ENCODE results near the gene DR1. TPM values are rescaled to one million over a fixed set of nuclear protein-coding genes. Genes with fewer than 3 reads are reported as not detected.

The DR1 gene
- total and polyA plus RNA-seq, 2 of the 4 experiments (the other 2 are of a cell fraction) = 27.1 to 39.4 TPM

DNA sequence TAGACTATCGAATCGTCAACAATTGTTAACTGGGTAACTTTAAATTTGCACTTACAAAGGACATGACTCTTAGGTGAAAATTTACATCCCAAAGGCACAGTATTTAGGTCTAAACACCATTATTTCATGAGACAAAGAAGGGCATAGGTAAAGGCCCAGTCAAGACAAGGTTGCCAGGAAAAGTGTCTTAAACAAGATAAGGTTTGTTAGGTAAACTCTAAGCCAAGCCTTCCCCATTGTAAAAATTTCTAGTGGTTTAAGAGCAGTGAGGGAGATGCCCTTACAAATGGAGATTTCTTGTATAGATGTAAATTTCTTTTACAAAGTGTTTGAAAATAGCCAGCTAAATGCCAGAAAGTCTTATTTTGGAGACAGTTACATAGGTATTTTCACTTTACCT lies 65.3 kb downstream of the DR1 start:
- H3K4me2 ChIP-seq (ENCODE audit: low read depth, low read length) = no peak overlapping the region
- WGBS, 2 experiments (ENCODE audit: extremely low coverage in 2 of 2, insufficient read length in 1 of 2) = no CpG with 5 or more reads among the region's 2 CpGs
- H3K4ac ChIP-seq (ENCODE audit: low read depth, low read length) = no peak overlapping the region
- no peak overlapping the region for H4K8ac ChIP-seq (ENCODE audit: low read depth in 2 of 2, low read length in 2 of 2)
- H3K9ac ChIP-seq (ENCODE audit: low read depth, low read length) = no peak overlapping the region
- in situ Hi-C loops (cut with MboI; ENCODE audit: low sequenced_read_pairs) = no loop called here
- no peaks in the 10 kb centered on the region for H3K4me1 ChIP-seq (ENCODE audit: control insufficient read depth, insufficient read depth, low read length)
- H3K27me3 ChIP-seq (ENCODE audit: control insufficient read depth, insufficient read depth, low read length) = no peaks in the 10 kb centered on the region
- ChIA-PET CTCF (no interaction called here), POLR2A (ENCODE audit: unreplicated experiment) (no interaction called here)
- intact Hi-C loops (cut with micrococcal nuclease) = no loop called here
- H2BK5ac ChIP-seq (ENCODE audit: low read depth, low read length, poor library complexity, severe bottlenecking) = no peak overlapping the region
- 0 out of 2 replicates have a peak, but pooled peaks cover 6% of the 10 kb centered on the region for H3K9me3 ChIP-seq (ENCODE audit: control insufficient read depth, insufficient read depth, low read length)
- H3K9me1 ChIP-seq (ENCODE audit: insufficient read depth, low read length) = no peaks in the 10 kb centered on the region
- no peak overlapping the region for H2BK120ac ChIP-seq (ENCODE audit: low read depth, low read length)
- H2BK20ac ChIP-seq (ENCODE audit: low read depth, low read length) = no peak overlapping the region
- no peak overlapping the region for H2AK5ac ChIP-seq (ENCODE audit: low read depth, low read length)
- H3K14ac ChIP-seq (replicated peaks; ENCODE audit: low read depth, low read length) = no peak overlapping the region
- no peak overlapping the region for H3K27ac ChIP-seq (ENCODE audit: insufficient read depth, low read length)
- H4K20me1 ChIP-seq (ENCODE audit: insufficient read depth, low read length) = no peaks in the 10 kb centered on the region
- no peak for TF ChIP-seq CTCF (conservative IDR thresholded peaks at IDR 0.05; ENCODE audit: low read depth, low read length)
- TF ChIP-seq BHLHE40 (IDR thresholded peaks at IDR 0.05; ENCODE audit: low read depth, low read length) = no peak
- no peak for TF ChIP-seq MAFK (IDR thresholded peaks at IDR 0.05; ENCODE audit: low read depth, low read length)
- no peak for TF ChIP-seq FOS (IDR thresholded peaks at IDR 0.05; ENCODE audit: low read depth, low read length)
- TF ChIP-seq CHD1 (IDR thresholded peaks at IDR 0.05; ENCODE audit: low read depth, low read length) = no peak
- no peak for TF ChIP-seq CEBPB (IDR thresholded peaks at IDR 0.05; ENCODE audit: low read depth, low read length)
- TF ChIP-seq USF2 (IDR thresholded peaks at IDR 0.05; ENCODE audit: low read depth, low read length) = no peak
- TF ChIP-seq SMC3 (IDR thresholded peaks at IDR 0.05; ENCODE audit: low read depth, low read length) = no peak
- TF ChIP-seq NFE2L2 (IDR thresholded peaks at IDR 0.05; ENCODE audit: low read depth, low read length) = no peak
- TF ChIP-seq, protein P1, sequence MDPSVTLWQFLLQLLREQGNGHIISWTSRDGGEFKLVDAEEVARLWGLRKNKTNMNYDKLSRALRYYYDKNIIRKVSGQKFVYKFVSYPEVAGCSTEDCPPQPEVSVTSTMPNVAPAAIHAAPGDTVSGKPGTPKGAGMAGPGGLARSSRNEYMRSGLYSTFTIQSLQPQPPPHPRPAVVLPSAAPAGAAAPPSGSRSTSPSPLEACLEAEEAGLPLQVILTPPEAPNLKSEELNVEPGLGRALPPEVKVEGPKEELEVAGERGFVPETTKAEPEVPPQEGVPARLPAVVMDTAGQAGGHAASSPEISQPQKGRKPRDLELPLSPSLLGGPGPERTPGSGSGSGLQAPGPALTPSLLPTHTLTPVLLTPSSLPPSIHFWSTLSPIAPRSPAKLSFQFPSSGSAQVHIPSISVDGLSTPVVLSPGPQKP (IDR thresholded peaks at IDR 0.05; ENCODE audit: borderline replicate concordance, low read depth, low read length) = no peak
- TF ChIP-seq POLR2A (IDR thresholded peaks at IDR 0.05; ENCODE audit: low read depth, low read length) = no peak
- no peak for TF ChIP-seq RAD21 (IDR thresholded peaks at IDR 0.05; ENCODE audit: low read length)
- no peak for TF ChIP-seq MXI1 (IDR thresholded peaks at IDR 0.05; ENCODE audit: borderline replicate concordance, low read depth, low read length)
- no peak for TF ChIP-seq MAZ (IDR thresholded peaks at IDR 0.05; ENCODE audit: borderline replicate concordance, low read depth, low read length)
- TF ChIP-seq RCOR1 (IDR thresholded peaks at IDR 0.05; ENCODE audit: insufficient replicate concordance, low read length) = no peak
- H3K18ac ChIP-seq (ENCODE audit: low read depth, low read length) = no peak overlapping the region
- ATAC-seq (ENCODE audit: low read depth) (no peak), DNase-seq (no peak)
- H3K56ac ChIP-seq (ENCODE audit: extremely low read depth, insufficient read depth, low read length) = no peak overlapping the region
- H2AK9ac ChIP-seq (replicated peaks; ENCODE audit: low read depth, low read length, poor library complexity) = no peak overlapping the region
- no peak overlapping the region for H4K91ac ChIP-seq (ENCODE audit: insufficient read depth, low read depth, low read length)
- no TSS peak for BruUV-seq (replicated peaks)
- H4K5ac ChIP-seq (ENCODE audit: low read depth, low read length) = no peak overlapping the region
- H2BK15ac ChIP-seq (ENCODE audit: low read depth, low read length) = no peak overlapping the region
- no peak overlapping the region for H2AFZ ChIP-seq (replicated peaks; ENCODE audit: low read length, poor library complexity)
- no peaks in the 10 kb centered on the region for H3K79me1 ChIP-seq (ENCODE audit: low read depth in 1 of 2, low read length in 2 of 2)
- dilution Hi-C loops (cut with HindIII; ENCODE audit: low sequenced_read_pairs, unreplicated experiment) = no loop called here
- no peak overlapping the region for H3K23ac ChIP-seq (ENCODE audit: low read depth, low read length)
- H3K36me3 ChIP-seq (ENCODE audit: control insufficient read depth, insufficient read depth, low read length) = no peaks in the 10 kb centered on the region
- H3K4me3 ChIP-seq (ENCODE audit: insufficient read depth, low read depth, low read length) = no peak overlapping the region
